ENCODE results near the gene ALG9. TPM values are rescaled to one million over a fixed set of nuclear protein-coding genes. Genes with fewer than 3 reads are reported as not detected.

The ALG9 gene
- total RNA-seq, 1 donor from 2014 or later: 44.0 TPM

DNA sequence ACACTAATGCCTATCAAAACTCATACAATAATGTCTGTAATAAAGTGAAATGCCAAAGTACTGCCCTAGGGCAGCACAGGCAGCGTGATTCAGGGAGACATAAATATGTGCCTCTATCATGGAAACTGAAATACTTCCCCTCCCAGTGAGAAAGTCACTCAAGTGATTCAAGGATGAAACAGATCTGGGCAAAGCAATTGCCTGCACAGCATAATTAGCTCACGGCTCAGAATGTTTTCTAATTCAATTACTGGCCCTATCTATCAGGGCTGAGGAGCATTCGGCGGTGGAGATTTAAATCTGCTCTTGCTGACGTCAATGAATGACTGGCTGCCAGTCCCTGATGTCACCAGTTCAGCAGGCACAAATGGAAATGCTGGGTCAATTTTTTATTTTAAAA lies 77.5 kb downstream of the ALG9 start:
- Mint-ChIP-seq H3K27me3 (no peaks in the 10 kb centered on the region), H3K4me1 (ENCODE audit: unreplicated experiment) (peaks cover 25% of the 10 kb centered on the region), H3K36me3 (peaks cover 36% of the 10 kb centered on the region), H3K27ac (peak overlapping the region; percentile 42), H3K4me3 (no peak overlapping the region), H3K9me3 (peaks cover 4% of the 10 kb centered on the region)
- no peak for DNase-seq (ENCODE audit: extremely low spot score, unreplicated experiment)
- TF ChIP-seq CTCF (conservative IDR thresholded peaks at IDR 0.05): no peak

DNA sequence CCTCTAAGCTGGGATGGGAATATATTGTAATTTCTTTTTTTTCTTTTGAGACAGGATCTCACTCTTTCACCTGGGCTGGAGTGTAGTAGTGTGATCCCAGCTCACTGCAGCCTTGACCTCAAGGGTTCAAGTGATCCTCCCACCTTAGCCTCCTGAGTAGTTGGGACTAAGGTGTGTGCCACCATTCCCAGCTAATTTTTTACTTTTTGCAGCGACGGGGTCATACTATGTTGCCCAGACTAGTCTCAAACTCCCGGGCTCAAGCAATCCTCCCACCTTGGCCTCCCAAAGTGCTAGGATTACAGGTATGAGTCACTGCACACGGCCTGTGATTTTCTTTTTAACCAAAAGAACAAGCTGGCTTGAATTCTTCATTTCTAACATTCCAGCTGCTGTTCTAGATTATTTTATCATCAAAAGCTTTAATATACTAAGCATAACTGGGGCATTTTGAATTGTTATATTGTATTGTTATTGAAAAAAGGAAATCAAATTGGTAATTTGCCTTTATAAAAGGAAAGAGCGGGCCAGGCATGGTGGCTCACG lies 78.4 kb downstream of the ALG9 start:
- Mint-ChIP-seq H3K4me3 (no peak overlapping the region), H3K27me3 (no peaks in the 10 kb centered on the region), H3K9me3 (peaks cover 4% of the 10 kb centered on the region), H3K27ac (no peak overlapping the region), H3K4me1 (ENCODE audit: unreplicated experiment) (peaks cover 25% of the 10 kb centered on the region), H3K36me3 (peaks cover 30% of the 10 kb centered on the region)
- no peak for TF ChIP-seq CTCF (conservative IDR thresholded peaks at IDR 0.05)
- DNase-seq (ENCODE audit: extremely low spot score, unreplicated experiment): no peak

DNA sequence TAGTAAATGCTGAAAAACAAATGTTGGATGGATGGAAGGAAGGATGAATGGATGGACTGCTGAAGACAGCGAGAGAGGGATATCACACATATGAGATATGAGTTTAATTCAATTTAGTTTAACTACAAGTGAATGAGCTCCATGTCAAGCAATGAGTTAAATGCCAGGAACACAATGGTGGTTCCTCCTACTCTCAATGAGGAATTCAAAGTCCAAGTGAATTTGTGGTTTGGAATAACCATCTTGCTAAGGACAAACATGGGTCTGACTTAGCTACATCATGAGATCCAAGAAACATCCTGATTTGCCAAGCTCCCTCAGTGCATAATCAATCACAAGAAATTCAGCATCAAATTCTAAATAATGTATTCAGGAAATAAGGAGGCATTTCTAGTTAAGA lies 79.1 kb downstream of the ALG9 start:
- Mint-ChIP-seq H3K9me3 (peaks cover 3% of the 10 kb centered on the region), H3K4me3 (no peak overlapping the region), H3K36me3 (peaks cover 25% of the 10 kb centered on the region), H3K27ac (no peak overlapping the region), H3K27me3 (no peaks in the 10 kb centered on the region), H3K4me1 (ENCODE audit: unreplicated experiment) (peaks cover 25% of the 10 kb centered on the region)
- no peak for DNase-seq (ENCODE audit: extremely low spot score, unreplicated experiment)
- no peak for TF ChIP-seq CTCF (conservative IDR thresholded peaks at IDR 0.05)

- no peak for TF ChIP-seq CTCF (conservative IDR thresholded peaks at IDR 0.05)
- no peaks in the 10 kb centered on the region for H3K27me3 Mint-ChIP-seq
Observed at GRCh38 chr11:111788464-111788863, 82.9 kb downstream of the ALG9 start.

DNA sequence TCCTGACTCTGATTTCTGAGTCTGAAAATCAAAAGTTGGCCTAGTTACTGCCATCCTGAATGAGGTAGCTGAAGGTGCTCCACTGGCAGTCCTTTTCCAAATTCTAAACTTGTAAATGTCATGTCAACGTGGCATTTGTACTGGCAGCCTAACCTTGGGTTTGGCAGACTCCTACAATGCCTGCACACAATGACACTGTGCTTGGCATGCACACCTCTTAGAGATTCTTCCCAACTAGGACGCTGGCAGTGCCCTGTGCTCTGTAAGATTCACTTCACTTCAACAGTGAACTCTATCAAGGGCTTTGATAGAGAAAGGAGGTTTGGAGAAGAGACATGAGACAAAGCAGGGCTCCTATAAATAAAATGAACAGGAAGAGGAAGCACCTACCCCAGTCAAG lies 83.3 kb downstream of the ALG9 start:
- no peak for TF ChIP-seq CTCF (conservative IDR thresholded peaks at IDR 0.05)
- Mint-ChIP-seq H3K9me3 (no peaks in the 10 kb centered on the region), H3K4me3 (no peak overlapping the region), H3K36me3 (peaks cover 27% of the 10 kb centered on the region), H3K27ac (no peak overlapping the region), H3K4me1 (ENCODE audit: unreplicated experiment) (no peaks in the 10 kb centered on the region), H3K27me3 (no peaks in the 10 kb centered on the region)
- DNase-seq (ENCODE audit: extremely low spot score, unreplicated experiment): no peak

More at GRCh38 chr11:111788464-111788863, 82.9 kb downstream of the ALG9 start:
- Mint-ChIP-seq H3K9me3 (no peaks in the 10 kb centered on the region), H3K4me1 (ENCODE audit: unreplicated experiment) (no peaks in the 10 kb centered on the region), H3K27ac (no peak overlapping the region), H3K36me3 (peaks cover 27% of the 10 kb centered on the region), H3K4me3 (no peak overlapping the region)
- no peak for DNase-seq (ENCODE audit: extremely low spot score, unreplicated experiment)

All from type B pancreatic cell (in vitro differentiated cells).